MM.1S (cell line): ENCODE measurements around the gene LIPK.

Source experiments
- DNase-seq: peaks from one replicate; pipeline ENCODE4 v3.0.0-alpha.2; 2015
- H2AFZ ChIP-seq: fragments of 300-600 bp; sonication (generic); 2 replicates; pipeline ENCODE4 v1.6.0; 2016; ENCODE audit warnings: antibody characterized with exemption, low read length
- H3F3A ChIP-seq: fragments of 300-600 bp; sonication (generic); 2 replicates; pipeline ENCODE4 v1.6.1; 2016; ENCODE audit warnings: mild to moderate bottlenecking, antibody characterized with exemption, low read length, moderate library complexity, mixed read lengths; ENCODE audit not compliant: insufficient read depth
- H3K27ac ChIP-seq: fragments of 300-600 bp; sonication (generic); 2 replicates; pipeline ENCODE4 v1.5.1; 2016; ENCODE audit warnings: mild to moderate bottlenecking, low read length
- H3K27me3 ChIP-seq: fragments of 300-600 bp; sonication (generic); replicated peaks from 2 replicates; pipeline ENCODE4 v1.6.0; 2016; ENCODE audit warnings: low read length; ENCODE audit not compliant: insufficient read depth
- H3K36me3 ChIP-seq: fragments of 300-600 bp; sonication (generic); replicated peaks from 2 replicates; pipeline ENCODE4 v1.6.1; 2016; ENCODE audit warnings: mild to moderate bottlenecking, low read length, mixed read lengths; ENCODE audit not compliant: insufficient read depth
- H3K4me1 ChIP-seq: fragments of 300-600 bp; sonication (generic); 2 replicates; pipeline ENCODE4 v1.6.1; 2016; ENCODE audit warnings: low read length, mixed read lengths
- H3K4me2 ChIP-seq: fragments of 300-600 bp; sonication (generic); 2 replicates; pipeline ENCODE4 v1.6.0; 2016; ENCODE audit warnings: low read depth, low read length
- H3K4me3 ChIP-seq: fragments of 300-600 bp; sonication (generic); 2 replicates; pipeline ENCODE4 v1.5.1; 2016; ENCODE audit warnings: low read length, mixed read lengths
- H3K79me2 ChIP-seq: fragments of 300-600 bp; sonication (generic); 2 replicates; pipeline ENCODE4 v1.6.1; 2016; ENCODE audit warnings: mixed run types, low read length, mixed read lengths
- H3K9ac ChIP-seq: fragments of 300-600 bp; sonication (generic); 2 replicates; pipeline ENCODE4 v1.6.1; 2016; ENCODE audit warnings: low read length, mixed read lengths
- H3K9me2 ChIP-seq: fragments of 300-600 bp; sonication (generic); replicated peaks from 2 replicates; pipeline ENCODE4 v1.6.1; 2016; ENCODE audit warnings: mild to moderate bottlenecking, low read length, mixed read lengths; ENCODE audit not compliant: insufficient read depth
- H3K9me3 ChIP-seq: fragments of 300-600 bp; sonication (generic); replicated peaks from 2 replicates; pipeline ENCODE4 v1.6.1; 2016; ENCODE audit warnings: mild to moderate bottlenecking, low read length, mixed read lengths; ENCODE audit not compliant: insufficient read depth
- H4K20me1 ChIP-seq: fragments of 300-600 bp; sonication (generic); 2 replicates; pipeline ENCODE4 v1.6.1; 2016; ENCODE audit warnings: mild to moderate bottlenecking, low read length, moderate library complexity, mixed read lengths; ENCODE audit not compliant: insufficient read depth
- EZH2 ChIP-seq: fragments of 300-600 bp; sonication (generic); optimal IDR thresholded peaks from 2 replicates; pipeline ENCODE3; 2017; ENCODE audit warnings: low read depth, mild to moderate bottlenecking, antibody characterized with exemption, low read length, mixed read lengths
- EZH2phosphoT487 ChIP-seq: fragments of 300-600 bp; sonication (generic); IDR thresholded peaks from 2 replicates; pipeline ENCODE4 v1.6.1; 2018; ENCODE audit warnings: antibody characterized with exemption, low read length
- TF ChIP-seq, protein P1 (sequence below): fragments of 300-600 bp; sonication (generic); IDR thresholded peaks from 2 replicates; pipeline ENCODE4 v1.5.1; 2016; ENCODE audit warnings: antibody characterized with exemption, low read length, mixed read lengths

LIPK gene

DNA sequence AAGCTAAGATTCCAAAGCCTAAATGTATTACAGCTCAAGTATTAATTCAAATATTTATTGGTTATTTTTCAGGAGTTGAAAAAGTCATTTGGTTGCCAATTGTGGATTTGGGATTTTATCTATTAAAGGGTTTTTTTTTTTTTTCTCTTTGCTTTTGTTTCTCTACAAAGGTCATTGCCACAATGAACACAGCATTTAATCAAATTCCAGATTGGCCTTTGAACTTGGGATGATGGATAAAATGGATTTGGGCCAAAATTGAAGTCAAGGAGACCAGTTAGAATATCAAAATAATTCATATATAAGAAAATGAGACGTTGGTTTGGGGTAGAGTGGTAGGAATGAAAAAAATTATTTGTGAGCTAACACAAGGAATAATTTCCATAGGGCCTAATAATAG, 63.3 kb downstream of the LIPK start:
- no peak for DNase-seq
- no peaks in the 10 kb centered on the region for H3K79me2 ChIP-seq
- no peaks in the 10 kb centered on the region for H3K27me3 ChIP-seq
- TF ChIP-seq, protein P1, sequence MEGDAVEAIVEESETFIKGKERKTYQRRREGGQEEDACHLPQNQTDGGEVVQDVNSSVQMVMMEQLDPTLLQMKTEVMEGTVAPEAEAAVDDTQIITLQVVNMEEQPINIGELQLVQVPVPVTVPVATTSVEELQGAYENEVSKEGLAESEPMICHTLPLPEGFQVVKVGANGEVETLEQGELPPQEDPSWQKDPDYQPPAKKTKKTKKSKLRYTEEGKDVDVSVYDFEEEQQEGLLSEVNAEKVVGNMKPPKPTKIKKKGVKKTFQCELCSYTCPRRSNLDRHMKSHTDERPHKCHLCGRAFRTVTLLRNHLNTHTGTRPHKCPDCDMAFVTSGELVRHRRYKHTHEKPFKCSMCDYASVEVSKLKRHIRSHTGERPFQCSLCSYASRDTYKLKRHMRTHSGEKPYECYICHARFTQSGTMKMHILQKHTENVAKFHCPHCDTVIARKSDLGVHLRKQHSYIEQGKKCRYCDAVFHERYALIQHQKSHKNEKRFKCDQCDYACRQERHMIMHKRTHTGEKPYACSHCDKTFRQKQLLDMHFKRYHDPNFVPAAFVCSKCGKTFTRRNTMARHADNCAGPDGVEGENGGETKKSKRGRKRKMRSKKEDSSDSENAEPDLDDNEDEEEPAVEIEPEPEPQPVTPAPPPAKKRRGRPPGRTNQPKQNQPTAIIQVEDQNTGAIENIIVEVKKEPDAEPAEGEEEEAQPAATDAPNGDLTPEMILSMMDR = no peak
- TF ChIP-seq EZH2phosphoT487 = no peak
- H3K4me2 ChIP-seq = no peak overlapping the region
- no peaks in the 10 kb centered on the region for H4K20me1 ChIP-seq
- no peak overlapping the region for H2AFZ ChIP-seq
- H3K27ac ChIP-seq = no peak overlapping the region
- no peaks in the 10 kb centered on the region for H3K9me3 ChIP-seq
- H3K4me1 ChIP-seq = no peaks in the 10 kb centered on the region
- no peaks in the 10 kb centered on the region for H3K36me3 ChIP-seq
- no peaks in the 10 kb centered on the region for H3F3A ChIP-seq
- H3K4me3 ChIP-seq = no peak overlapping the region
- H3K9me2 ChIP-seq = no peaks in the 10 kb centered on the region
- no peak overlapping the region for H3K9ac ChIP-seq

DNA sequence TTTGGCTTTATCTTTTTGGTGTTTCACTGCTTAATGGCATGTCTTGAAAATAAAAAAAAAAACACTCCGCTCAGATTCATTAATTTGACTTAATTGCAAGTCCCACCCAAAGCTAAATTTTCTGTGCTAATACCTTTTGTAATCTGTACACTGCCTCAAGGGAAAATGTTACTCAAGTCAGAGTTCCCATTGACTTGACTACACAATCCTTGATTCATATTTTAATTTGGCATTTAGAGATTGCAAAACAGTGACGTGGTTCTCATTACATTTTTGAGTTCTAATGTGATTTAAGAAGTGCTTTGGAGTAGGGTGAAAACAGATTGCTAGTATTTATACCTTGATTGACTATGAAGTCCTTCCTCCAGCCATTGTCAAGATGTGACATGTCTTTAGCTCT, 75.2 kb downstream of the LIPK start:
- no peaks in the 10 kb centered on the region for H3K27me3 ChIP-seq
- H3K9ac ChIP-seq = no peak overlapping the region
- TF ChIP-seq EZH2 (no peak), EZH2phosphoT487 (no peak)
- TF ChIP-seq, protein P1 = no peak
- H2AFZ ChIP-seq = no peak overlapping the region
- no peaks in the 10 kb centered on the region for H3K79me2 ChIP-seq
- no peaks in the 10 kb centered on the region for H3K36me3 ChIP-seq
- no peaks in the 10 kb centered on the region for H4K20me1 ChIP-seq
- no peak for DNase-seq
- H3K4me2 ChIP-seq = no peak overlapping the region
- H3K27ac ChIP-seq = no peak overlapping the region
- no peaks in the 10 kb centered on the region for H3K9me2 ChIP-seq
- H3K4me3 ChIP-seq = no peak overlapping the region
- no peaks in the 10 kb centered on the region for H3F3A ChIP-seq
- peaks cover 5% of the 10 kb centered on the region; the same call in 1 of the 2 replicates for H3K4me1 ChIP-seq
- no peaks in the 10 kb centered on the region for H3K9me3 ChIP-seq

DNA sequence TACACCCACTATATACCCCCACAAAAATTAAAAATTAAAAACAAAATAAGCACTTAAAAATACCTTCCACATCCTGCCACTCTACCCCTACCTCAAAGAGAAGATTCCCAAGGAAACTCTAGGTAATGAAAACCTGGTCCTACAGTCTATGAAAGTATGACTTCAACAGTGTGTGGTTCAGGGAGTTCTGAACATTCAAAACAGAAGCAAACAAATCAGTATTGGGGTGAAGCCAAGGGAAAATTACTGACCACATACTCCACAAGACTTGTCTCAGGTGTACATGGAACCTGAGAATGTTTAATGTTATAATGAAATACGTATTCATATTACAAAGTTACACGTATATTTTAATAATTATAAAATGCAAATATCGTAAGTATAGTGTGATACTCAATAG, 76.2 kb downstream of the LIPK start:
- no peaks in the 10 kb centered on the region for H3K79me2 ChIP-seq
- no peak overlapping the region for H3K9ac ChIP-seq
- H3K27me3 ChIP-seq = no peaks in the 10 kb centered on the region
- H4K20me1 ChIP-seq = no peaks in the 10 kb centered on the region
- no peak for DNase-seq
- no peak for TF ChIP-seq EZH2
- TF ChIP-seq, protein P1 = no peak
- no peak for TF ChIP-seq EZH2phosphoT487
- no peaks in the 10 kb centered on the region for H3K9me2 ChIP-seq
- H3K9me3 ChIP-seq = no peaks in the 10 kb centered on the region
- peaks cover 5% of the 10 kb centered on the region; the same call in 1 of the 2 replicates for H3K4me1 ChIP-seq
- no peak overlapping the region for H2AFZ ChIP-seq
- H3K4me2 ChIP-seq = no peak overlapping the region
- H3K36me3 ChIP-seq = no peaks in the 10 kb centered on the region
- no peak overlapping the region for H3K27ac ChIP-seq
- no peak overlapping the region for H3K4me3 ChIP-seq
- H3F3A ChIP-seq = no peaks in the 10 kb centered on the region
